ENCODE data around the gene RNF224.

Gene RNF224

GRCh38 chr9:137264067-137264466 lies 36.8 kb downstream of the RNF224 start:
- Histone ChIP-seq H3K79me2 (no peaks in the 10 kb centered on the region), H3K4me1 (peaks cover 4% of the 10 kb centered on the region), H3K9me3 (ENCODE audit: control insufficient read depth, low read length) (no peaks in the 10 kb centered on the region), H3K27me3 (ENCODE audit: control insufficient read depth, insufficient read depth, low read length) (no peaks in the 10 kb centered on the region), H3K36me3 (ENCODE audit: control insufficient read depth, insufficient read depth, low read length) (no peaks in the 10 kb centered on the region), H3K4me3 (ENCODE audit: low read depth, low read length) (no peak overlapping the region), H3K9ac (no peak overlapping the region), H3K27ac (no peak overlapping the region), H2AFZ (no peak overlapping the region), H3K4me2 (ENCODE audit: low read length) (no peak overlapping the region)
- TF ChIP-seq, protein P1, sequence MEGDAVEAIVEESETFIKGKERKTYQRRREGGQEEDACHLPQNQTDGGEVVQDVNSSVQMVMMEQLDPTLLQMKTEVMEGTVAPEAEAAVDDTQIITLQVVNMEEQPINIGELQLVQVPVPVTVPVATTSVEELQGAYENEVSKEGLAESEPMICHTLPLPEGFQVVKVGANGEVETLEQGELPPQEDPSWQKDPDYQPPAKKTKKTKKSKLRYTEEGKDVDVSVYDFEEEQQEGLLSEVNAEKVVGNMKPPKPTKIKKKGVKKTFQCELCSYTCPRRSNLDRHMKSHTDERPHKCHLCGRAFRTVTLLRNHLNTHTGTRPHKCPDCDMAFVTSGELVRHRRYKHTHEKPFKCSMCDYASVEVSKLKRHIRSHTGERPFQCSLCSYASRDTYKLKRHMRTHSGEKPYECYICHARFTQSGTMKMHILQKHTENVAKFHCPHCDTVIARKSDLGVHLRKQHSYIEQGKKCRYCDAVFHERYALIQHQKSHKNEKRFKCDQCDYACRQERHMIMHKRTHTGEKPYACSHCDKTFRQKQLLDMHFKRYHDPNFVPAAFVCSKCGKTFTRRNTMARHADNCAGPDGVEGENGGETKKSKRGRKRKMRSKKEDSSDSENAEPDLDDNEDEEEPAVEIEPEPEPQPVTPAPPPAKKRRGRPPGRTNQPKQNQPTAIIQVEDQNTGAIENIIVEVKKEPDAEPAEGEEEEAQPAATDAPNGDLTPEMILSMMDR (IDR thresholded peaks at IDR 0.05): no peak

DNA sequence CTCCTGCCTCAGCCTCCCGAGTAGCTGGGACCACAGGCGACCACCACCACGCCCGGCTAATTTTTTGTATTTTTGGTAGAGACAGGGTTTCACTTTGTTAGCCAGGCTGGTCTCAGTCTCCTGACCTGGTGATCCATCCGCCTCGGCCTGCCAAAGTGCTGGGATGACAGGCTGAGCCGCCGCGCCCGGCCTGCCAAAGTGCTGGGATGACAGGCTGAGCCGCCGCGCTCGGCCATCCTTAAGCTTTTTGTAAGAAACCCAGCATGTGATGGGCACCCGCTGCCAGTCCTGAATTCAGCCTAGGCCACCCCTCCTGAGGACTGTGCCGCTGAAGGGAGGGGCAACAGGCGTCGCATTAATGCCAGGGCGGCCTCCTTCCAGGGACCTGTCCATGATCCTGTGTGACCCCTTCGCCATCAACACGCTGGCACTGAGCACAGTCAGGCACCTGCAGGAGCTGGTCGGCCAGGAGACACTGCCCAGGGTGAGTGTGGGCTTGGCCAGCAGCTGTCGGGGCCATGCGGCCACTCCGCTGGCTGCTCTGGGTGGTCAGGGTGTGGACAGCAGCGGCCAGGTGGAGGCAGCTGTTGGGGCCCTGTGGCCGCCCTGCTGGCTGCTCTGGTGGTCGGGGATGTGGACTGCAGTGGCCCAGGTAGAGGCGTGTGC lies 38.3 kb downstream of the RNF224 start:
- no peaks in the 10 kb centered on the region for H3K36me3 ChIP-seq (ENCODE audit: control insufficient read depth, insufficient read depth, low read length)
- H3K4me3 ChIP-seq (ENCODE audit: low read depth, low read length): no peak overlapping the region
- no peaks in the 10 kb centered on the region for H3K79me2 ChIP-seq
- H3K4me1 ChIP-seq: peaks cover 4% of the 10 kb centered on the region
- no peaks in the 10 kb centered on the region for H3K9me3 ChIP-seq (ENCODE audit: control insufficient read depth, low read length)
- no peaks in the 10 kb centered on the region for H3K27me3 ChIP-seq (ENCODE audit: control insufficient read depth, insufficient read depth, low read length)
- TF ChIP-seq, protein P1 (IDR thresholded peaks at IDR 0.05): no peak
- H3K27ac ChIP-seq: no peak overlapping the region
- H2AFZ ChIP-seq: no peak overlapping the region
- H3K9ac ChIP-seq: no peak overlapping the region
- no peak overlapping the region for H3K4me2 ChIP-seq (ENCODE audit: low read length)

DNA sequence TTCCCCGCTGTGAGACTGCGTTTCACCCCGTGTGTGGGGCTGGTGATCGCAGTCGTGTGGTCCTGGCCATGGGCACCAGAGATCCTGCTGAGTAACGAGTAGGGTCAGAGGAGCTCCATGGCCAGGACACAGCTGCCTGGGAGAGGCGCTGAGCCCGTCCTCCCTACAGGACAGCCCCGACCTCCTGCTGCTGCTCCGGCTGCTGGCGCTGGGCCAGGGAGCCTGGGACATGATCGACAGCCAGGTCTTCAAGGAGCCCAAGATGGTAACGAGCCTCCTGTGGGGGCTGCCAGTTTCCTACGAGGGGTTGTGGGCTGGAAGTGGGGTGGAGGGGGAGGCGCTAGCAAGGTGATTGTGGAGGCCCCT lies 38.8 kb downstream of the RNF224 start:
- no peak overlapping the region for H3K27ac ChIP-seq
- no peaks in the 10 kb centered on the region for H3K9me3 ChIP-seq (ENCODE audit: control insufficient read depth, low read length)
- H3K27me3 ChIP-seq (ENCODE audit: control insufficient read depth, insufficient read depth, low read length): no peaks in the 10 kb centered on the region
- peaks cover 4% of the 10 kb centered on the region for H3K4me1 ChIP-seq
- H3K9ac ChIP-seq: no peak overlapping the region
- H3K79me2 ChIP-seq: no peaks in the 10 kb centered on the region
- TF ChIP-seq, protein P1 (IDR thresholded peaks at IDR 0.05): no peak
- H3K4me2 ChIP-seq (ENCODE audit: low read length): no peak overlapping the region
- H2AFZ ChIP-seq: no peak overlapping the region
- no peak overlapping the region for H3K4me3 ChIP-seq (ENCODE audit: low read depth, low read length)
- no peaks in the 10 kb centered on the region for H3K36me3 ChIP-seq (ENCODE audit: control insufficient read depth, insufficient read depth, low read length)

- Histone ChIP-seq H3K79me2 (no peaks in the 10 kb centered on the region), H2AFZ (no peak overlapping the region), H3K9ac (no peak overlapping the region), H3K36me3 (ENCODE audit: control insufficient read depth, insufficient read depth, low read length) (no peaks in the 10 kb centered on the region), H3K4me2 (ENCODE audit: low read length) (no peak overlapping the region), H3K4me1 (peaks cover 4% of the 10 kb centered on the region), H3K27ac (no peak overlapping the region), H3K27me3 (ENCODE audit: control insufficient read depth, insufficient read depth, low read length) (no peaks in the 10 kb centered on the region), H3K4me3 (ENCODE audit: low read depth, low read length) (no peak overlapping the region), H3K9me3 (ENCODE audit: control insufficient read depth, low read length) (no peaks in the 10 kb centered on the region)
- TF ChIP-seq, protein P1 (IDR thresholded peaks at IDR 0.05): no peak
Observed at GRCh38 chr9:137266585-137267453, 39.5 kb downstream of the RNF224 start.
